Osteocyte (in vitro differentiated cells): ENCODE measurements around the gene NOS1AP. TPM values are rescaled to one million over a fixed set of nuclear protein-coding genes. Genes with fewer than 3 reads are reported as not detected.

Source experiments
- DNase-seq: peaks from one replicate; pipeline ENCODE4 v3.0.0; 2021; ENCODE audit warnings: mixed read lengths; ENCODE audit not compliant: unreplicated experiment; ENCODE audit errors: extremely low spot score
- H3K27ac Mint-ChIP-seq: one replicate; pipeline ENCODE4 v1.8.0; 2021; ENCODE audit warnings: mild to moderate bottlenecking, mixed read lengths; ENCODE audit not compliant: unreplicated experiment
- H3K27me3 Mint-ChIP-seq: one replicate; pipeline ENCODE4 v1.8.0; 2021; ENCODE audit warnings: mixed read lengths; ENCODE audit not compliant: unreplicated experiment
- H3K36me3 Mint-ChIP-seq: one replicate; pipeline ENCODE4 v1.8.0; 2021; ENCODE audit warnings: mixed read lengths; ENCODE audit not compliant: unreplicated experiment
- H3K4me1 Mint-ChIP-seq: one replicate; pipeline ENCODE4 v1.8.0; 2021; ENCODE audit warnings: mixed read lengths; ENCODE audit not compliant: unreplicated experiment
- H3K4me3 Mint-ChIP-seq: one replicate; pipeline ENCODE4 v1.8.0; 2021; ENCODE audit warnings: mild to moderate bottlenecking, moderate library complexity, mixed read lengths; ENCODE audit not compliant: unreplicated experiment
- H3K9me3 Mint-ChIP-seq: one replicate; pipeline ENCODE4 v1.8.0; 2021; ENCODE audit warnings: mixed read lengths; ENCODE audit not compliant: unreplicated experiment
- total RNA-seq: library from RNA; stranded (reverse); gene quantifications from 2 replicates; pipeline ENCODE4 v1.2.1, GENCODE V29; 2021
- TF ChIP-seq, protein P1 (sequence below): fragments of 200-600 bp; sonication (generic); IDR thresholded peaks from 2 replicates; pipeline ENCODE4 v1.5.0; 2021; ENCODE audit warnings: antibody characterized with exemption, mild to moderate bottlenecking, moderate library complexity

The NOS1AP gene
- total RNA-seq, 1 donor from 2014 or later = 2.5 TPM

DNA sequence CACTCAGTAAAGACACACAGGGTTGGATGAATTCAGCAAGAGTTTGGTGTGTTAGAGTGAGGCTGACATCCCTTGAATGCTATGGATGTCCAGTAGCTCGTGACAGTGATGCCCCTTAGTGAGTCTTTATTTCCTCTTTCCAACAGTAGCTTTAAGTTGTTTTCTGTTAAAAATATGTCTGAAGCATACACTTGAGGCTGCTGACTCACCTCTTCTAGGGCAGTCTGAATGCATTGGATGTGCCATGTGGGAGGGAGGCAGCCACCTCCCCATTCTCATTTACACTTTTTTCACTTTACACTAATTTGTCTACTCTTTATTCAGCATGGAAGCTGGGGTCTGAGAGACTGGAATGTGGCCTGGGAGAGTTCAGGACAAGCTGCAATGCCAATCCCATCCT lies 17.6 kb downstream of the NOS1AP start:
- TF ChIP-seq, protein P1, sequence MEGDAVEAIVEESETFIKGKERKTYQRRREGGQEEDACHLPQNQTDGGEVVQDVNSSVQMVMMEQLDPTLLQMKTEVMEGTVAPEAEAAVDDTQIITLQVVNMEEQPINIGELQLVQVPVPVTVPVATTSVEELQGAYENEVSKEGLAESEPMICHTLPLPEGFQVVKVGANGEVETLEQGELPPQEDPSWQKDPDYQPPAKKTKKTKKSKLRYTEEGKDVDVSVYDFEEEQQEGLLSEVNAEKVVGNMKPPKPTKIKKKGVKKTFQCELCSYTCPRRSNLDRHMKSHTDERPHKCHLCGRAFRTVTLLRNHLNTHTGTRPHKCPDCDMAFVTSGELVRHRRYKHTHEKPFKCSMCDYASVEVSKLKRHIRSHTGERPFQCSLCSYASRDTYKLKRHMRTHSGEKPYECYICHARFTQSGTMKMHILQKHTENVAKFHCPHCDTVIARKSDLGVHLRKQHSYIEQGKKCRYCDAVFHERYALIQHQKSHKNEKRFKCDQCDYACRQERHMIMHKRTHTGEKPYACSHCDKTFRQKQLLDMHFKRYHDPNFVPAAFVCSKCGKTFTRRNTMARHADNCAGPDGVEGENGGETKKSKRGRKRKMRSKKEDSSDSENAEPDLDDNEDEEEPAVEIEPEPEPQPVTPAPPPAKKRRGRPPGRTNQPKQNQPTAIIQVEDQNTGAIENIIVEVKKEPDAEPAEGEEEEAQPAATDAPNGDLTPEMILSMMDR = no peak
- Mint-ChIP-seq H3K27me3 (peaks cover 12% of the 10 kb centered on the region), H3K27ac (no peak overlapping the region), H3K4me3 (no peak overlapping the region), H3K9me3 (peaks cover 6% of the 10 kb centered on the region), H3K36me3 (no peaks in the 10 kb centered on the region), H3K4me1 (peaks cover 5% of the 10 kb centered on the region)
- no peak for DNase-seq

DNA sequence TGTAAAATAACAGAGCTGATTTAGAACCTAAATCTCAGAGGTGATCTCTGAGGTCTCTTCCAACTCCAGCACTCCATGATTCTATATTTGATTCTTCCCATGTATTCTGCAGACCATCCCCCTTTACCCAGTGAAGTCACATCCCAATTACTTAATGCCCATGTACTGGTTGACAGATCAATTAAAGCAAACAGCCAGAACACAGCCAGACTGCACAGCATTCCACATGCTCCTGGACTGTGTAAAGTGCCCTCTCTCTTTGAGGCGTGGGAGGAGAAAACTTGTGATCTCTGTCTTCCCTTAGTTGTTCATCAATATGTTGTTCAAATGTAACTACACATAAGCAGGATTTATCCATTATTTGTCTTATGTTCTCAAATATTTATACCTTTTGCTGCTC lies 18.1 kb downstream of the NOS1AP start:
- Mint-ChIP-seq H3K4me1 (peaks cover 5% of the 10 kb centered on the region), H3K4me3 (no peak overlapping the region), H3K27me3 (peaks cover 12% of the 10 kb centered on the region), H3K9me3 (peaks cover 6% of the 10 kb centered on the region), H3K36me3 (no peaks in the 10 kb centered on the region), H3K27ac (no peak overlapping the region)
- DNase-seq = no peak
- TF ChIP-seq, protein P1 = no peak

DNA sequence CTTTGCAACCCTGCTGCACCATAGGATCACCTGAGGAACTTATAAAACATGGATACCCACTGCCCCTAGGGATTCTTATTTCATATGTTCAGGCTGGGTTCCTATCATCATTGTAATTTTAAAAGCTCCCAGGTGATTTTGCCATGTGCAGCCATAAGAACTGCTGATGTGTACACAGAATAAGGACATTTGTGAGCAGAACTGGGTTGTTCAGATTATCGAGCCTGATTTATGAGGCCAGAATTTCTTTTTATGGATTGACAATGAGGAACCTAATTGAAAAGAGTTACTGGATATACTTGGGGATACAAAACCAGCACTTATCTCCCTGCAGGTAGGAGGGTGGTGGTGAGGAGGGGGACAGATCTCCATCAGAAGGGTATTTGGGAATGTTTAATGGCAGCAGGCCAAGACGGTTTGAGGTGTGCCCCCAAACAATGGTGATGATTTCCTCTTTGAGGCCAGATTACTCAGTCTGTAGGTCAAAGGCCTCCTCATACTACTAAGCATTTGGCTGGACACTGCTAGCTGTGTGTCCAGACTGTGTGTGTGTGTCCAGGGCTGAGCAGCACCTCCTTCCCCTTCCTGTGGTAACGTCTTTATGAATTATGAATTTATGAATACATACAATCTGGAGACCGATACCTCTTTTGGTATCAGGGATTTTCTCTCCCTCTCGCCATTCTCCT lies 18.9 kb downstream of the NOS1AP start:
- DNase-seq = no peak
- peaks cover 6% of the 10 kb centered on the region for H3K9me3 Mint-ChIP-seq
- no peak overlapping the region for H3K4me3 Mint-ChIP-seq
- TF ChIP-seq, protein P1 = no peak
- H3K4me1 Mint-ChIP-seq = peaks cover 5% of the 10 kb centered on the region
- H3K27ac Mint-ChIP-seq = no peak overlapping the region
- no peaks in the 10 kb centered on the region for H3K36me3 Mint-ChIP-seq
- peaks cover 12% of the 10 kb centered on the region for H3K27me3 Mint-ChIP-seq

DNA sequence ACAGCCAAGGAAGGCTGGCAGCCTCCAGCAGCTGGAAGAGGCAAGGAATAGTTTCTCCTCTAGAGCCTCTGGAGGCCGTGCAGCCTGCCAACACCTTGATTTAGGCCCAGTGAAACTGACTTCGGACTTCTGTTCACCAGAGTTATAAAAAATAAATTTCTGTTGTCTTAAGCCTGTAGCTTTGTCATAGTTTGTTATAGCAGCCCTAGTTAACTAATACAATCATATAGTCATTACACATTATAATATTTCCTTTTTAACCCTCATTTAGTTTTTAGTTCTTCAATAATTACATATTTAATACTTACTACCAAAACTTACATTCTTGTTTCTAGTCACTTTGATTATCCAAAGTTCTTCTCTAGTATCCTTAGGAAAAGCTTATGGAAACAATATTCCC lies 20.3 kb downstream of the NOS1AP start:
- TF ChIP-seq, protein P1 = no peak
- peaks cover 5% of the 10 kb centered on the region for H3K4me1 Mint-ChIP-seq
- H3K4me3 Mint-ChIP-seq = no peak overlapping the region
- DNase-seq = no peak
- H3K36me3 Mint-ChIP-seq = no peaks in the 10 kb centered on the region
- H3K27ac Mint-ChIP-seq = no peak overlapping the region
- peaks cover 6% of the 10 kb centered on the region for H3K9me3 Mint-ChIP-seq
- H3K27me3 Mint-ChIP-seq = peaks cover 12% of the 10 kb centered on the region

DNA sequence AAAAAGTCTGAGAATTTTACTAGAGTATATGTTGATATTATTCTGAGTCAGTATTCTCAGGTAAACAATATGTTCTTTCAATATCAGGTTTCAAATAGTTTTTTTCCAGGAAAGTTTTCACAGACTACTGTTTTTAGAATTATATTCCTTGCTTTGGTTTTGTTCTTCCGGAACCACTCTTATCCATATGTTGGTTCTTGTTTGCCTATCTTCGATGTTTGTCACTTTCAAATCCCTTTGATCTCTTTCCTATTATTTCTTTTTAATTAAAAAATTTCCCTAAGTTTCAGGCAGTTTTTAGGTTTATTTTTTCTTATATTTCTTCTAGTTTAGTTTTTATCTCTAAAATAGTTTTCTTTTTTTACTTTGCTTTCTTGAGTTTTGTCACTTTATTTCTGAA lies 20.9 kb downstream of the NOS1AP start:
- H3K27me3 Mint-ChIP-seq = peaks cover 9% of the 10 kb centered on the region
- TF ChIP-seq, protein P1 = no peak
- H3K4me3 Mint-ChIP-seq = no peak overlapping the region
- peaks cover 5% of the 10 kb centered on the region for H3K4me1 Mint-ChIP-seq
- H3K36me3 Mint-ChIP-seq = no peaks in the 10 kb centered on the region
- DNase-seq = no peak
- peaks cover 6% of the 10 kb centered on the region for H3K9me3 Mint-ChIP-seq
- no peak overlapping the region for H3K27ac Mint-ChIP-seq
